Immature natural killer cell (primary cell): ENCODE measurements around the gene TLE1. TPM values are rescaled to one million over a fixed set of nuclear protein-coding genes. Genes with fewer than 3 reads are reported as not detected.

Experiments used
- DNase-seq, 3 donors: peaks; one replicate each; pipeline ENCODE4 v3.0.0; 2022; ENCODE audit warnings: mixed read lengths in 1 of 3
- H3K27ac Mint-ChIP-seq, 6 donors: one replicate each; pipeline ENCODE4 v1.8.0; 2020; ENCODE audit warnings: mixed read lengths in 6 of 6, mild to moderate bottlenecking in 5 of 6, inconsistent platforms in 4 of 6, moderate library complexity in 3 of 6
- H3K27me3 Mint-ChIP-seq, 3 donors: one replicate each; pipeline ENCODE4 v1.8.0; 2020 to 2021; ENCODE audit warnings: low read depth in 3 of 3, mild to moderate bottlenecking in 3 of 3, mixed read lengths in 3 of 3, moderate library complexity in 3 of 3, inconsistent platforms in 1 of 3
- H3K36me3 Mint-ChIP-seq, 3 donors: one replicate each; pipeline ENCODE4 v1.8.0; 2020; ENCODE audit warnings: mixed read lengths in 3 of 3, inconsistent platforms in 2 of 3, mild to moderate bottlenecking in 2 of 3
- H3K4me1 Mint-ChIP-seq, 2 donors: one replicate each; pipeline ENCODE4 v1.8.0; 2020; ENCODE audit warnings: inconsistent platforms in 2 of 2, mild to moderate bottlenecking in 2 of 2, mixed read lengths in 2 of 2, moderate library complexity in 1 of 2
- H3K4me3 Mint-ChIP-seq, 5 donors: one replicate each; pipeline ENCODE4 v1.8.0; 2020; ENCODE audit warnings: mild to moderate bottlenecking in 5 of 5, mixed read lengths in 5 of 5, inconsistent platforms in 3 of 5, moderate library complexity in 3 of 5
- H3K9me3 Mint-ChIP-seq, 6 donors: one replicate each; pipeline ENCODE4 v1.8.0; 2020; ENCODE audit warnings: mild to moderate bottlenecking in 6 of 6, mixed read lengths in 6 of 6, inconsistent platforms in 4 of 6, moderate library complexity in 3 of 6
- polyA plus RNA-seq, 3 donors: library from polyadenylated mRNA; unstranded; fragments of 300-500 nt; fragmentation: Illumina TruSeq; gene quantifications; one replicate each; pipeline ENCODE4 v1.2.3, GENCODE V29; 2021

TLE1 gene
- polyA plus RNA-seq, 3 donors from 2014 or later = 63.9 to 97.9 (median 77.0) TPM

DNA sequence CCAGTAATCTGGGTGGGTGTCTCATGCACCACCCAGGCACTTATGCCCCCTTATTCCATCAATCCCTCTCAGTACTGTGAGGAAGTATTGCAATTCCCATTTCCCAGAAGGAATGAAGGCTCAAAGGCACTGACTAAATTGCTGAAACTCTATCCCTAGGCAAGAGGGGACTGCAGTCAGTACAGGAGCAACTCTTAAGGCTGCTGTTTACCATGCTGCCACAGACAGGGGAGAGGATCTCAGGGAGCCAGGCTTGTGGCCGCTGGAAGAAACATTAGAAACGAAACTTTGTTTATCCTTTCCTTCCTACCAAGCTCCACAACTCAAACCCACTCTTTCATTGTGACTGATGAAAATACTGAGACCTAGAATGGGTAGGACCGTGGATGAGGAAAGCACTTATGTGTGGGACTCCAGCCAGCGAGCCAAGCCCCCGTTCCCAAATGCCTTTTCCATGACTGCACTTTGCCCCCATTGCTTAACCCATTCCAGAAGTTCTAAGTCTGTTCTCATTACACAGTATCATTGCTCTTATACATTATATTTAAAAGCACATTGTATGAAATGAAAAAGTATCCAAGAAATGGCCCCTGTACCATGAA lies 54.3 kb downstream of the TLE1 start:
- no peak for DNase-seq
- Mint-ChIP-seq H3K36me3 (peaks cover 11 to 22% (median 16%) of the 10 kb centered on the region in 3 donors), H3K4me3 (no peak overlapping the region), H3K4me1 (peaks cover 25 to 28% of the 10 kb centered on the region in 2 donors), H3K27me3 (peaks cover 0 to 4% (median 0%) of the 10 kb centered on the region in 3 donors), H3K9me3 (no peaks in the 10 kb centered on the region), H3K27ac (peak overlapping the region in 1 of 6 donors; percentile 17)

DNA sequence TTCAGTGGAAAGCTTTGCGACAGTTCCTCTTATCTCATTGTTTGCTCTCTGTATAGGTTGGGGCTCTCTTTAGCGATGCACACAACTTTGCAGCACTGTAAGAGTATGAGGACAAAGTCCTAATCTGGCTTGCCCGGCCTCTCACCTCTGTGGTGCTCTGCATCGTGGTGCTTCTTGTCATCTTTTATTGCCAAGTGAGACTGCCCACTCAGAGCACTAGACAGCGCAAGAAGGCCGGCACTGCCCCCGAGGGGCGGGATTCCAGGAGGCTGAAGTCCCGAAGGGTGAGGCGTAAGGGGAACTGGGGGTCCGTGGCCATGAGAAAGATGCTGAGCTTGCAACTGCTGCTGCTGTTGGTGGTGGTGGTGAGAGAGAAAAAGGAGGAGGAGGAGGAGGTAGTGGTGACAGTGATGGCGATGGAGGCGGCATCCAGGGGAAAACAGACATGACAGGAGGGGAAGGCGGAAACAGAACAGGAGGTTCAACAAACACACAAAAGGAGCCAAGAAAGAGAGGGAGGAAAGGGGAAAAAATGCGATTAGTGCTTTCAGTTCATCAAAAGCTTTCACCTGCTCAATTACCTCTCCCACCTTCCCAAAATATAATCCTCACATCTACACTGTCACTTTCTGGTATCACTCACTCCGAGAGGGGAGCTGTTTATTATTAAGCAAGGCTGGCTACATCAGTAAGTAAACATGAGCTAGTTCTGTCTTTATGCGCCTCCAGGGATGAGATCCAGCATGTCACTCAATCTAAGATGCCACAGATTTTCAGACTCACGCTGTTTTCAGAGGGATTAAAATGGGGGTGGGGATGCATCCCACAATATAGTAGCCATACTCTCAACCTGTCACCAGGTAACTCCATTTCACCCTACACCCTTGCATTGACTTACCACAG lies 55.1 kb downstream of the TLE1 start:
- peaks cover 11 to 22% (median 16%) of the 10 kb centered on the region in 3 donors for H3K36me3 Mint-ChIP-seq
- H3K9me3 Mint-ChIP-seq = no peaks in the 10 kb centered on the region
- no peak for DNase-seq
- H3K27ac Mint-ChIP-seq = peak overlapping the region in 3 of 6 donors; percentile 2 to 27 (median 17)
- no peak overlapping the region for H3K4me3 Mint-ChIP-seq
- peaks cover 22 to 28% of the 10 kb centered on the region in 2 donors for H3K4me1 Mint-ChIP-seq
- H3K27me3 Mint-ChIP-seq = peaks cover 0 to 4% (median 0%) of the 10 kb centered on the region in 3 donors

DNA sequence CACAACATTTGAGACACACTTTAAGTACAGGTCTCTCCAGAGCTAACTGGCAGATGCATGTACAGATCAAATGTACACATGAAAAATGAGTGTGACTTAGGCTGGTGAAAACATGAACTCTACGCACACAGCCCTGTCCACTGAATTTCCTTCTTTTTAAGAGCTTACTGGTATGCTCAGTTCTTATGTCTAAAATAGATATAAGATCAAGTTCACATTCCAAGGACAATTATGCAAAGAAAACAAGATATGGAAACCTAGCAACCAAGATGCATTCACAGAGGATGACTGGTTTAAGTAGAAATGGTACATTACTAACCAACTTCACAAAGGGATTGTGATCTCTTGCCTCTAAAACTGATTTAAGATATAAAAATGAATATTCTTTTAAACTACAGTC lies 56.7 kb downstream of the TLE1 start:
- no peak for DNase-seq
- Mint-ChIP-seq H3K4me3 (no peak overlapping the region), H3K27me3 (peaks cover 0 to 2% (median 0%) of the 10 kb centered on the region in 3 donors), H3K27ac (no peak overlapping the region), H3K9me3 (no peaks in the 10 kb centered on the region), H3K4me1 (peaks cover 8 to 18% of the 10 kb centered on the region in 2 donors), H3K36me3 (peaks cover 11 to 22% (median 16%) of the 10 kb centered on the region in 3 donors)

DNA sequence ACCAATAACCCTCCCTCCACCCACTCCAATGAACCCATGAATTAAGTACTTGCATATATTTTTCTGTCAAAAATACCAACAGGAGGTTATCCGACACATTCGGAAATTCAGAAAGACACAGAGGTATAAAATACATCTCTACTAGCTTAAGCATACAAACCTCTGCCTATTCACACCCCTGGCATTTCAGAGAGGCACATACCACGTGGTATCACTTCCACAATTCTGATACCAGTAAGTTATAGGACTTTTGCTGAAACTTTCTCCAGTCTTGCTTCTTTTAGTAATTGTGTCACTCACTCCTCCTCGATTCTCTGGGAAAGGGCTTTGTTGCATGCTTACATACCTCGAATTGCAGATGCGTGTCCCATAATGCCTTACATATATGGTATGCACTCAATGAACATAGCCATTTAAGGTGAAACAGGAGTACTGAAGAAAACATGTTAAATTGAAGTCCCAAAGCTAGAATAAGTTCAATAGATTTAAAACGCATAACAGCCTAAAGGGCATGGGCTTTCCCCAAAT lies 58.1 kb downstream of the TLE1 start:
- DNase-seq = no peak
- peaks cover 0 to under 1% (median 0%) of the 10 kb centered on the region in 6 donors for H3K9me3 Mint-ChIP-seq
- H3K4me3 Mint-ChIP-seq = no peak overlapping the region
- peaks cover 13 to 14% of the 10 kb centered on the region in 2 donors for H3K4me1 Mint-ChIP-seq
- H3K27me3 Mint-ChIP-seq = peaks cover 0 to 2% (median 0%) of the 10 kb centered on the region in 3 donors
- H3K27ac Mint-ChIP-seq = no peak overlapping the region
- H3K36me3 Mint-ChIP-seq = peaks cover 11 to 22% (median 17%) of the 10 kb centered on the region in 3 donors

DNA sequence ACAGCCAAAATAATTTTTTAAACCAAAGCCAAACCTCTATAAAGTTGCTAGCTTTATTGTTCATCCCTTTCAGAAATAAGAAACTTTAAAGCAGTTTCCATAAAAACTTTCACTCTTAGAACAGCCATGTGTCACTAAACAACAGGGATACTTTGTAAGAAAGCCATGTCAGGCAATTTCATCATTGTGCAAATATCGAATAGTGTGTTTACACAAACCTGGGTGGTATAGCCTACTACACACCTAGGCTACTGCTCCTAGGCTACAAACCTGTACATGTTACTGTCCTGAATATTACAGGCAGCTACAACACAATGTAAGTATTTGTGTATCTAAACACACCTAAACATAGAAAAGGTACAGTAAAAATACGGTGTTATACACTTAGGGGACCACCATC lies 59.9 kb downstream of the TLE1 start:
- H3K36me3 Mint-ChIP-seq = peaks cover 11 to 22% (median 22%) of the 10 kb centered on the region in 3 donors
- H3K4me1 Mint-ChIP-seq = peaks cover 21 to 27% of the 10 kb centered on the region in 2 donors
- peaks cover 0 to 2% (median 0%) of the 10 kb centered on the region in 3 donors for H3K27me3 Mint-ChIP-seq
- no peak overlapping the region for H3K4me3 Mint-ChIP-seq
- DNase-seq = no peak
- no peak overlapping the region for H3K27ac Mint-ChIP-seq
- H3K9me3 Mint-ChIP-seq = peaks cover 0 to 1% (median 0%) of the 10 kb centered on the region in 6 donors

DNA sequence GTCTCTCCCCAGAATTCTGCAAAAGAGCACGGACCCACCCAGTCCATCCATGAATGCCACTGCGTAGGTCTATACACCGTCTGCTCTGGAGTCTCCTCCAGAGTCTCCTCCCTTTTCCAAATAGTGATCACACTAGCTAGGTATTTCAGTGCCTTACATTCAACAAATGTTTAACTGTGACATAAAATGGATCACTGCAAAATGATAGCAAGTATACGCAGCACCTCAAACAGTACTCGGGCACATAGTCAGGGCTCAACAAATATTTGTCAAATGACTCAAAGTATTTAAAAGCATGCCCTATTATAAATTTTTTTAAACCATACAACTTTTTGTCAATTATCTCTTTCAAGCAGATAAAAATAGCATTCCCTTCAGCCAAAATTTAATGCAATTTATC lies 60.5 kb downstream of the TLE1 start:
- no peak overlapping the region for H3K4me3 Mint-ChIP-seq
- peaks cover 0 to 1% (median 0%) of the 10 kb centered on the region in 6 donors for H3K9me3 Mint-ChIP-seq
- H3K27ac Mint-ChIP-seq = peak overlapping the region in 1 of 6 donors; percentile 26
- peaks cover 11 to 23% (median 18%) of the 10 kb centered on the region in 3 donors for H3K36me3 Mint-ChIP-seq
- DNase-seq = no peak
- H3K4me1 Mint-ChIP-seq = peaks cover 18 to 31% of the 10 kb centered on the region in 2 donors
- H3K27me3 Mint-ChIP-seq = peaks cover 0 to 2% (median 0%) of the 10 kb centered on the region in 3 donors

DNA sequence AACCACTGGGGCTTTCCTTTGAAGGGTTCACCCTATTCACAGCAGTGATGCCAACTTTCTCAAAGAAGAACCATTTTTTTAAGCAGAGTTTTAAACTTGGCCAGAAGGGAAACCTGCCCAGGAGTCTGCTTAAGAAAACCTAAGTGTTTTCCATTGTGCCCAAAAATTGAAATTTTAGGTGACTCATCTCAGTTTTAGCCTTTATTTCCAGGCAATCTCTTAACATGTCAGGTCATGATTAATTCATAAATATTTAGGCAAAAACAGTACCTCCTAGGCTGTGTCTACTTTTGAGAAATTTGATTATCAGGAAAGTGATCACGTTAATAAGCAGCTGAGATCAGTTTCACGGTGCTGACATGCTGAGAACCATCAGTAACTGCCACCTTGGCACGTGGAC lies 61.9 kb downstream of the TLE1 start:
- H3K27ac Mint-ChIP-seq = no peak overlapping the region
- H3K9me3 Mint-ChIP-seq = peaks cover 0 to 1% (median 0%) of the 10 kb centered on the region in 6 donors
- H3K36me3 Mint-ChIP-seq = peaks cover 10 to 18% (median 17%) of the 10 kb centered on the region in 3 donors
- no peak overlapping the region for H3K4me3 Mint-ChIP-seq
- no peak for DNase-seq
- H3K4me1 Mint-ChIP-seq = peaks cover 26 to 42% of the 10 kb centered on the region in 2 donors
- H3K27me3 Mint-ChIP-seq = peaks cover 0 to 2% (median 0%) of the 10 kb centered on the region in 3 donors

DNA sequence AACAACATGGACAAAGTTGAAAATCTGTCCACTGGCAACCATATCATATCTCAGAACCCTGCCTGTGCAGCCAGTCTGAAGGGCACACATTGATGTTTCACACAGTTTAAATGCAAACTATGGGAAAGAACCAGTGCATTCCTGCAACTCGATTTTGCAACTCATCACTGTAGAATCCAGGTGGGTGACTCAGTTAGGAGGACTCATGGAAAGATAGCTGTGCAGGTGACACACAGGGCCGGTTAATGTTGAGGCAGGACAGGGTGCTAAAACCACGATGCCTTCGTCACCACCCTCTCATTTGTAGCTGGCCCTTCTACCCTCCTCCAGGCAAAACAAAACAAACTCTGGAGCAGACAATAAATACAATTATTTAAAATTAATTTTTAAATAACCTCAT lies 62.8 kb downstream of the TLE1 start:
- Mint-ChIP-seq H3K4me1 (peaks cover 36 to 52% of the 10 kb centered on the region in 2 donors), H3K9me3 (peaks cover 0 to 1% (median 0%) of the 10 kb centered on the region in 6 donors), H3K36me3 (peaks cover 2 to 10% (median 10%) of the 10 kb centered on the region in 3 donors), H3K27me3 (no peaks in the 10 kb centered on the region), H3K4me3 (no peak overlapping the region), H3K27ac (peak overlapping the region in 4 of 6 donors; percentile 17 to 63 (median 31))
- no peak for DNase-seq

DNA sequence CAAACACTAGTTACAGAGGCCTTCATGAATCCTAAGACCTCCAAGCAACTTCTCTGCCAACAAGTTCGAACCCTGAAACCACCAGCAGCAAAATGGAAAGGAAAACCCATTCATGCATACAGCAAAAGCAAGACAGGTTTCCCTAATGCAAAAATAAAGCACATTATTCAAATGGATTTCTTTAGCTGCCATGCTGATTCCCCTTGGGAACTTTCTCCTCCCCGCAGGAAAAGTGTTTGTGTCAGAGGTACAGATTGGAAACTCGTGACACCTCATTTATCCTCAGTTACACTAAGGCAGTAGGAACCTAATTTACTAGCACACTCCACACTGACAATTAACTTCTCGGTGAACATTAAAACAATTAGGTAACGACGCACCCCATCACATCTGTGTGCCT lies 63.4 kb downstream of the TLE1 start:
- Mint-ChIP-seq H3K9me3 (peaks cover 0 to 1% (median 0%) of the 10 kb centered on the region in 6 donors), H3K4me1 (peaks cover 41 to 57% of the 10 kb centered on the region in 2 donors), H3K4me3 (no peak overlapping the region), H3K27me3 (no peaks in the 10 kb centered on the region), H3K27ac (peak overlapping the region in 4 of 6 donors; percentile 17 to 65 (median 44)), H3K36me3 (peaks cover 0 to 7% (median 5%) of the 10 kb centered on the region in 3 donors)
- no peak for DNase-seq

DNA sequence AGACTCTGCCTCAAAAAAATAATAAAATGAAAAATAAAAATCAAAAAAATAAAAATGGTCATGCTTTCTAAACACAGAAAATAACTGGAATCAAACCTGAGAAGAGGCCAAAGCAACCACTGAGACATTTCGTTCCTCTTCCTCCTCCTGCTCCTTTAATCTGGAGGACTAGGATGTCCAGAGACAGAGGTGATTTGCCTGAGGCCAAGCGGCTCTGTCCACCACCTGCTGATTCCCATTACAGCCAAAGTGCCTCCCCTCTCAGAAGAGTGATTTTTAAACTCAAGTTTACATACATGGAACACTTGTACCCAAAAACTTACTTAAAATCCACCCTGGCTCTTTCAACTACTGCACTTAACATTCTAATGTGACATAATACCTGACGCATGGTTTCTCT lies 65.6 kb downstream of the TLE1 start:
- H3K4me1 Mint-ChIP-seq = peaks cover 63 to 79% of the 10 kb centered on the region in 2 donors

DNA sequence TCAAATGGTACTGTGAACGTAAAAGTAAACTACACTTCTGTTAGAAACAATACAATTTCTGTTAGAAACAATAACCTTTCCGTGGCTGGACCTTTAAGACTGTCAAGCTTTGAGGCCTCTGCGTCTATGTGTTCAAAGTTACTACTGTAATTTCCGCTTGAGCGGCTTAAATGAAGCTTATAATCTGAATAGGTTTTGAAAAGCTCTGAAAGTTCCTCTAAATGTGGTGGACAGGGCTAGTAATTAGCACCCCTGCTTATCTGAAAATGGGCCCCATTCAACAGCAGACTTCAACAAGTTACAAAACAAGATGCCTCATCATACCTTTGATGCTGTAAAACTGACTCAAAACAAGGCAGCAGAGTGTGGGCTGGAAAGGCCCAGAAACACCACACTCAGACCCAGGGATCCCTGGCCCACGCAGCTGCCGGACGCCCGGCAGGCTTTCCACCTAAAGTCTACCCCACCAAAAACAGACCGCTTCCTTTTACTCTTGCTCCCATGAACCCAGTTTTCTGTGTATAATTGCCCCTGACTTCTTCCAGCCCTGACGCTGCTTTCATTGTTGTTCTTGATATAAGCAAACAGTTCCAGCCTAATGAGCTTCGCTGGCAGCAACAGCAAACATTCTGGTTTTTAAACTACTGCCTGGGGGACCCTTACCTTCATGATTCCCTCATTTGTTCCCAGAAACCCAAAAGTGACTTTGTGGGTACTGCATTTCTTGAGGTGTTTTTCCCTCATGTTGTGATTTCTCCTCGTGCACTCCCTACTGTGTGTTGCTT lies 66.7 kb downstream of the TLE1 start:
- no peak for DNase-seq
- peak overlapping the region; percentile 10 to 78 (median 69) for H3K4me3 Mint-ChIP-seq
- no peaks in the 10 kb centered on the region for H3K27me3 Mint-ChIP-seq
- H3K36me3 Mint-ChIP-seq = peaks cover 6 to 11% (median 10%) of the 10 kb centered on the region in 3 donors
- H3K27ac Mint-ChIP-seq = peak overlapping the region; percentile 54 to 91 (median 88)
- peaks cover 0 to 1% (median 0%) of the 10 kb centered on the region in 6 donors for H3K9me3 Mint-ChIP-seq
- peaks cover 62 to 88% of the 10 kb centered on the region in 2 donors for H3K4me1 Mint-ChIP-seq

More for the DNA sequence above, 65.6 kb downstream of the TLE1 start:
- Mint-ChIP-seq H3K4me3 (no peak overlapping the region), H3K9me3 (peaks cover 0 to 1% (median 0%) of the 10 kb centered on the region in 6 donors), H3K36me3 (peaks cover 4 to 9% (median 8%) of the 10 kb centered on the region in 3 donors), H3K27me3 (no peaks in the 10 kb centered on the region), H3K27ac (peak overlapping the region; percentile 8 to 75 (median 38))
- DNase-seq = no peak

DNA sequence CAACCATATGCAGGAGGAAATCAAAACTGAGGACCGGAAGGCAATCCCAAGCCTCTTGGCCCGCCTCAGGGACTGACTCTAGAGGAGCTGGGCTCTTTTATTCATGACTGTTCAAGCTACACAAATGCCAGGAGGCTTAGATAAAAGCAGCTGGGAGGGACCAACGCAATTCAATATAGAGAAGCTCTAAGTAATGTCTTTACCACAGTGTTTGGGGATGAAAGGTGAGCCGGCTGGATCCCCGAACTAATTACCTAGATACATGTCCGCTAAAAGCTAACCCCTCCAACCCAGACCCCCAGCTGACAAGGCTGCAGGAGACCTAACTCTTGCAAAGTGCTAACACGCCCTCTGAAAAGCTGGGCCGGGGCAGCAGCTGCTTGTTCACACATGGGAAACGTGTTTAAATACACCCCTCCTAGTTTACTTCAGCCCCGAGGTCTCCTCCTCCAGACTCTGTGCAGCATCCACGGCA lies 67.5 kb downstream of the TLE1 start:
- Mint-ChIP-seq H3K9me3 (peaks cover 0 to 1% (median 0%) of the 10 kb centered on the region in 6 donors), H3K27ac (peak overlapping the region; percentile 54 to 91 (median 88)), H3K36me3 (peaks cover 8 to 13% (median 11%) of the 10 kb centered on the region in 3 donors), H3K4me1 (peaks cover 60 to 80% of the 10 kb centered on the region in 2 donors), H3K27me3 (no peaks in the 10 kb centered on the region), H3K4me3 (peak overlapping the region; percentile 10 to 78 (median 69))
- DNase-seq = peak; percentile 12 to 34 (median 24)

DNA sequence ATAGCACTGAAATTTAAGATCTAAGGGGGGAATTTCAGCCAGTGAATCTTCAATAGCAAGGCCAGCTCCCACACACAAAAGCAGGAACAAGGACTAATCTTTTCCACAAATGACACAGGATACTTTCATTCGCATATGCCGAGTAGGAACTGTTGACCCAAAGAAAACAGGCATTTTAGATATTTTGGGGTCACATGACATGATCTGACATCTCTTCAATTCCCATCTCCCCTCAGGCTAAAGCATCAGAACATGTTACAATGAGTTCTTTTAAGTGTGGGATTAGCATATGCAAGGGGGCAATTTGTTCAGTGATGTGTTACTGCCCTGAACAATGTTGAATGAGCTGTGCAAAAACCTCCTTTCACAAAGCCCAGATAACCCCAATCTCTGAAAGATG lies 68.2 kb downstream of the TLE1 start:
- no peak for DNase-seq
- H3K9me3 Mint-ChIP-seq = no peaks in the 10 kb centered on the region
- peaks cover 8 to 17% (median 11%) of the 10 kb centered on the region in 3 donors for H3K36me3 Mint-ChIP-seq
- peaks cover 53 to 73% of the 10 kb centered on the region in 2 donors for H3K4me1 Mint-ChIP-seq
- H3K27ac Mint-ChIP-seq = peak overlapping the region; percentile 54 to 91 (median 88)
- H3K4me3 Mint-ChIP-seq = peak overlapping the region; percentile 10 to 78 (median 69)
- H3K27me3 Mint-ChIP-seq = no peaks in the 10 kb centered on the region
